Neutrophil (primary cell): Measurements from ENCODE around the gene IFIT3.
"Not testable (repeated sequence)": the region's sequence is repeated elsewhere in the genome, so short reads cannot be mapped to it uniquely, and the experiment has no call there.

Experiments
- H3K27ac ChIP-seq: fragments of 200-600 bp; sonication (generic); 2 replicates; pipeline ENCODE4 v1.5.1; 2016; ENCODE audit warnings: mild to moderate bottlenecking, moderate library complexity
- H3K27me3 ChIP-seq: fragments of 200-600 bp; sonication (generic); 2 replicates; pipeline ENCODE4 v1.6.0; 2016; ENCODE audit warnings: mild to moderate bottlenecking
- H3K36me3 ChIP-seq: fragments of 200-600 bp; sonication (generic); 2 replicates; pipeline ENCODE4 v1.5.1; 2017
- H3K4me1 ChIP-seq, 2 experiments: fragments of 200-600 bp in 1 of 2; sonication (generic) in 1 of 2; 1 replicate in 1 of 2; 2 replicates in 1 of 2; pipeline versions ENCODE4 v1.5.1 to v1.6.1; 2013 to 2016; ENCODE audit warnings: low read depth in 1 of 2, low read length in 1 of 2, mild to moderate bottlenecking in 1 of 2, moderate library complexity in 1 of 2; ENCODE audit not compliant: control insufficient read depth in 1 of 2, insufficient read depth in 1 of 2
- H3K4me3 ChIP-seq, 2 experiments: fragments of 200-600 bp in 1 of 2; sonication (generic) in 1 of 2; 1 replicate in 1 of 2; 2 replicates in 1 of 2; pipeline ENCODE4 v1.5.1; 2013 to 2016; ENCODE audit warnings: low read depth in 1 of 2, low read length in 1 of 2, mild to moderate bottlenecking in 1 of 2, moderate library complexity in 1 of 2
- H3K9me3 ChIP-seq: fragments of 200-600 bp; sonication (generic); 2 replicates; pipeline ENCODE4 v1.5.1; 2016
- TF ChIP-seq, protein P1 (sequence below): fragments of 200-600 bp; sonication (generic); IDR thresholded peaks from 2 replicates; pipeline ENCODE4 v1.5.1; 2016; ENCODE audit warnings: antibody characterized with exemption

IFIT3 gene

DNA sequence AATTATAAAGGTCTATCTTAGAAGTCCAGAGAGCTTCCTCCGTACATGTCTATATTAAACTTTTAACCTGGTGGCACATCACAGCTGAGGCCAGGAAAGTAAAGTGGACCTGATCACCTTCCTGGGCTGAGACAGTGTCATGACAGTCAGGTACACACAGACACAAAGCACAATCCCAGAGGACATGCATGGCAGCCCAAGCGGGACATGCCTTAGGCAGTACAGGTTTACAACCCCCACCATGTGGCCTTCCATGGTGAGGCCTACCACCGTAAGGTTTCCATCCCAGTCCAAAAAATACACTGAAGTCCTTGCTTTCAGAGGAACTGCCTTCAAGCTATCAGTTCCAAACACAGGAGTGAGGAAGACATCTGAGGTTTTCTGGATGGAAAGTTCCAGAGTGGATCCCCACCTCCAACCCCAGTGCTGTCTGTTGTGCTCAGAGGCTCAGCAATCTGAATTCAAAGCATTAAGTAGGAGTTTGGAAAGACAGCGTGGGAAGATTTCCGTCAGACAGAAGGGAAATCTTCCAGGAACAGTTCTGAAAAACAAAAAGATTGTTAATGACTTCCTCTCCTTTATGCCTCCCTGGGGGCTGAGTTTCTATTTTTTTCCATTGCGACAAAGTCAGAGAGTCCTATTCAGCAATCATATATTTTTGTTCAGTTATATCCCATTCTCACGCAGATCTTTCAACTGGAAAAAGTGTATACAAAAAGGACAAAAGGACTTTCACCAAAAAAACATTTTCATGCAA lies 20.1 kb downstream of the IFIT3 start:
- no peak overlapping the region for H3K4me3 ChIP-seq
- peaks cover 27% of the 10 kb centered on the region for H3K27me3 ChIP-seq
- TF ChIP-seq, protein P1, sequence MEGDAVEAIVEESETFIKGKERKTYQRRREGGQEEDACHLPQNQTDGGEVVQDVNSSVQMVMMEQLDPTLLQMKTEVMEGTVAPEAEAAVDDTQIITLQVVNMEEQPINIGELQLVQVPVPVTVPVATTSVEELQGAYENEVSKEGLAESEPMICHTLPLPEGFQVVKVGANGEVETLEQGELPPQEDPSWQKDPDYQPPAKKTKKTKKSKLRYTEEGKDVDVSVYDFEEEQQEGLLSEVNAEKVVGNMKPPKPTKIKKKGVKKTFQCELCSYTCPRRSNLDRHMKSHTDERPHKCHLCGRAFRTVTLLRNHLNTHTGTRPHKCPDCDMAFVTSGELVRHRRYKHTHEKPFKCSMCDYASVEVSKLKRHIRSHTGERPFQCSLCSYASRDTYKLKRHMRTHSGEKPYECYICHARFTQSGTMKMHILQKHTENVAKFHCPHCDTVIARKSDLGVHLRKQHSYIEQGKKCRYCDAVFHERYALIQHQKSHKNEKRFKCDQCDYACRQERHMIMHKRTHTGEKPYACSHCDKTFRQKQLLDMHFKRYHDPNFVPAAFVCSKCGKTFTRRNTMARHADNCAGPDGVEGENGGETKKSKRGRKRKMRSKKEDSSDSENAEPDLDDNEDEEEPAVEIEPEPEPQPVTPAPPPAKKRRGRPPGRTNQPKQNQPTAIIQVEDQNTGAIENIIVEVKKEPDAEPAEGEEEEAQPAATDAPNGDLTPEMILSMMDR: no peak
- no peak overlapping the region for H3K27ac ChIP-seq
- peaks cover 8% of the 10 kb centered on the region in 2 experiments for H3K4me1 ChIP-seq
- H3K9me3 ChIP-seq: no peaks in the 10 kb centered on the region
- no peaks in the 10 kb centered on the region for H3K36me3 ChIP-seq

DNA sequence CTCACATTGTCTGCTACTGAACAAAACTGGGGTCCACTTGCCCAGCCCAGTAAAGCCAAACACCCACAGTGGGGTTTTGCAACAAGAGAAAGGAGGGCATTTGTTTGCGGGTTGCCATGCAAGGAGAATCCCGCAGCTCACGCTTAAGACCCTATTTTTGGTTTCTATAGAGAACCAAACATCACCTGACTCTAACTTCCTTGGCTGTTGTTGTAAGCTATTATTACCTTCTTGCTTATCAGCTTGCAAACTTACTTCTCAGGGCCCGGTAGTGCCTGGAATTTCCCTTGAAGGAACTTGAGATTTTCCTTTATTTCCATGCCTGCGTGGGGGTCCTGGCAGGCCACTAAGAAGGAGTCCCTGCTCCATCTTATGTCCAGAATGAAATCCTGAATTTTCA lies 20.7 kb downstream of the IFIT3 start:
- TF ChIP-seq, protein P1: no peak
- Histone ChIP-seq H3K4me3 (no peak overlapping the region), H3K27ac (no peak overlapping the region), H3K9me3 (no peaks in the 10 kb centered on the region), H3K27me3 (peaks cover 27% of the 10 kb centered on the region), H3K36me3 (no peaks in the 10 kb centered on the region), H3K4me1 (peaks cover 8% of the 10 kb centered on the region in 2 experiments)

DNA sequence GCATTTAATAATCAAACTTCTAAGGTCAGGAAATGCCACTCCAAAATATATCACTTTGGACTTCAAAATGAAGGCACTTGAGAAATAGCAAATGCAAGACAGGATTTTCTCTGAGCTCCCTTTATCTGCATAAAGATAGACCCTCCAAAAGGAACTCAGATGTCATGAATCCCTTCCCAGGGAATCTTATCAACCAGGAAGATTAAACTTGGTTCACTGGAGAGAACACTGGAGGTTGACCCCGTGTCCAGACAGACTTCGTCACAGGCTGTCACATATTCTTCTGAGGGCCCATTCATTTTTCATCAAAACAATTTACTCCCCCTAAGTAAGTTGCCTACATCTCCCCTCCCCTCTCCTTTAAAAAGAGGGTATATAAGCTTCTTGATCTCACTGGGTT lies 21.2 kb downstream of the IFIT3 start:
- Histone ChIP-seq H3K4me1 (peaks cover 8% of the 10 kb centered on the region in 2 experiments), H3K27ac (no peak overlapping the region), H3K9me3 (no peaks in the 10 kb centered on the region), H3K27me3 (peaks cover 27% of the 10 kb centered on the region), H3K4me3 (no peak overlapping the region), H3K36me3 (no peaks in the 10 kb centered on the region)
- TF ChIP-seq, protein P1: no peak

DNA sequence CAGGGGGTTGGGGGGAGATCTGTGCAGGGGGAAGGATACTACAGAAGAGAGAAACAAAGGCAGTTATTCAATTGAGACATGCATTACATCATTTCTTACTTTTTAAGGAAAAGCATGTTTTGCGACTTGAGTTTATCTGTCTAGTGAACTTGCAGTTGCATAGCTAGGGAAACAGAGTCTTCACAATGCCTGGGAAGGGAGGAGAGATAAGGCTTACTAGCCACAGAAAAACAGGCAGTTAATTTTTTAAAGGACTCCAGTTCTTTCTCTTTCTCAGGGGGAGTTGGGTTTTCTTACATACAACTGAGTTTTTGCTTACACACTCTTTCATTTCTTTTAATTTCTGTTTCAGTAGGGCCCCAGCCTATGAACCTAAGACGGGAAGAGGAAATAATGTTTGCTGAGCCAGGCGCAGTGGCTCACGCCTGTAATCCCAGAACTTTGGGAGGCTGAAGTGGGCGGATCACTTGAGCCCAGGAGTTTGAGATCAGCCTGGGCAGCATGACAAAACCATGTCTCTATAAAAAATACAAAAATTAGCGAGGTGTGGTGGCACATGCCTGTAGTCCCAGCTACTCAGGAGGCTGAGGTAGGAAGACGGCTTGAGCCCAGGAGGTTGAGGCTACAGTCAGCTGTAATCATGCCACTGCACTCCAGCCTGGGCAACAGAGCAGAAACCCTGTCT lies 23.0 kb downstream of the IFIT3 start:
- H3K36me3 ChIP-seq, H3K4me3 ChIP-seq, H3K4me1 ChIP-seq, H3K27ac ChIP-seq, H3K9me3 ChIP-seq: not testable (repeated sequence)
- H3K27me3 ChIP-seq: peaks cover 27% of the 10 kb centered on the region

DNA sequence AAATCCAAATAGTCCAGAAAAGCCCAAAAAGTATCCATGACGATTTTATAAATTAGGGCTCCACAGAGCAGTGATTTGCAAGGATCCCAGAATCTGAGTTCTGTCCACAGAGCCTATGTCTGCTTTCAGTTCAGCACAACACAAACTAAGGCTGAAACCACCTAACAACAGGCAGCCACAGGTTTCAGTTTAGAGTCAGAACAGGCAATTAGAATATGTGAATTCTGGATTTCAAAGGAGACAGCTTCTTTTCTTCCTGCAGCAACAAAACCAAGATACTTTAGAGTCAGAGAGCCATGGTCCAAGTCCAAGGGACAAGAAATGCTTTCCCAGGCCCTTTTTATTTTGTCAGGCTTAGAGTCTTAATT lies 23.6 kb downstream of the IFIT3 start:
- Histone ChIP-seq H3K4me1 (peaks cover 5 to 7% of the 10 kb centered on the region in 2 experiments), H3K27me3 (peaks cover 27% of the 10 kb centered on the region), H3K27ac (no peak overlapping the region), H3K36me3 (no peaks in the 10 kb centered on the region), H3K4me3 (no peak overlapping the region), H3K9me3 (no peaks in the 10 kb centered on the region)
- TF ChIP-seq, protein P1: no peak
